Measurements from ENCODE around the gene DDX10. TPM values are rescaled to one million over a fixed set of nuclear protein-coding genes. Genes with fewer than 3 reads are reported as not detected.

The DDX10 gene
- total and polyA plus RNA-seq, 2 of the 8 experiments (the other 6 are each of a cell fraction or from before 2014, with no cell fraction given) = 49.2 to 52.2 TPM

GRCh38 chr11:108891143-108891542, 226.3 kb downstream of the DDX10 start:
- Histone ChIP-seq H2BK120ac (replicated peaks; ENCODE audit: low read depth, low read length) (no peak overlapping the region), H3K79me2 (ENCODE audit: control insufficient read depth in 1 of 2, insufficient read depth in 2 of 2, low read length in 2 of 2) (no peaks in the 10 kb centered on the region), H2AK5ac (ENCODE audit: low read depth, low read length) (no peak overlapping the region), H2BK5ac (ENCODE audit: low read depth, low read length) (no peak overlapping the region), H2AFZ (ENCODE audit: low read length) (no peak overlapping the region), H2BK20ac (ENCODE audit: low read length) (no peak overlapping the region), H3K23ac (ENCODE audit: insufficient read length) (no peak overlapping the region), H3K9ac (replicated peaks in 1 of 4; ENCODE audit: extremely low read depth in 1 of 4, low read depth in 3 of 4, low read length in 3 of 4) (no peak overlapping the region), H3K9me3 (ENCODE audit: insufficient read depth in 2 of 2, low read depth in 1 of 2, low read length in 1 of 2) (no peaks in the 10 kb centered on the region), H3K79me1 (ENCODE audit: low read depth, low read length) (no peaks in the 10 kb centered on the region), H2BK15ac (ENCODE audit: low read length) (no peak overlapping the region), H3K4me1 (replicated peaks in 1 of 4; ENCODE audit: control insufficient read depth in 3 of 4, insufficient read depth in 4 of 4, low read length in 3 of 4) (peaks cover 0 to 13% (median 5%) of the 10 kb centered on the region in 4 experiments; a peak in 5 of 7 replicates), H3K23me2 (ENCODE audit: low read depth, low read length) (no peaks in the 10 kb centered on the region), H2BK12ac (ENCODE audit: low read depth, low read length) (no peak overlapping the region), H3K4ac (replicated peaks; ENCODE audit: insufficient read length, low read depth, low read length) (no peak overlapping the region), H3K36me3 (ENCODE audit: control insufficient read depth in 2 of 4, insufficient read depth in 4 of 4, low read length in 3 of 4) (no peaks in the 10 kb centered on the region), H3K56ac (replicated peaks; ENCODE audit: insufficient read length, low read depth, low read length) (no peak overlapping the region), H4K20me1 (replicated peaks in 1 of 2; ENCODE audit: control insufficient read depth in 1 of 2, insufficient read depth in 2 of 2, low read length in 2 of 2) (no peaks in the 10 kb centered on the region), H4K8ac (ENCODE audit: extremely low read depth, insufficient read depth, low read length) (no peak overlapping the region), H3K27ac (ENCODE audit: low read depth, low read length) (no peak overlapping the region), H3K14ac (ENCODE audit: insufficient read length) (no peak overlapping the region), H4K5ac (ENCODE audit: insufficient read length, low read depth, low read length) (no peak overlapping the region), H3K4me3 (ENCODE audit: extremely low read depth in 1 of 4, insufficient read depth in 2 of 4, low read depth in 3 of 4, low read length in 4 of 4) (no peak overlapping the region), H3K27me3 (replicated peaks in 1 of 4; ENCODE audit: control insufficient read depth in 3 of 4, extremely low read depth in 1 of 4, insufficient read depth in 3 of 4, low read length in 3 of 4) (no peaks in the 10 kb centered on the region), H3K18ac (ENCODE audit: extremely low read depth, low read length) (no peak overlapping the region), H4K91ac (replicated peaks; ENCODE audit: insufficient read length, low read length) (no peak overlapping the region), H3K4me2 (ENCODE audit: insufficient read depth in 1 of 2, low read depth in 2 of 2, low read length in 2 of 2) (no peak overlapping the region)
- FAIRE-seq (no peak), DNase-seq (ENCODE audit: low read depth in 1 of 2, low spot score in 2 of 2) (no peak)
- POLR2A ChIA-PET (ENCODE audit: partially characterized antibody) = no interaction called here
- CTCF ChIA-PET (ENCODE audit: partially characterized antibody) = interaction anchor here (1.2 kb wide), 1 partner anchor 16 kb away, joined by 5 read pairs; no protein-coding TSS in a partner anchor
- WGBS, 2 experiments (ENCODE audit: extremely low coverage in 1 of 2, insufficient coverage in 1 of 2, insufficient read length in 1 of 2, insufficient replicate concordance in 2 of 2, low coverage in 1 of 2, low lambda C conversion rate in 2 of 2, missing lambda C conversion rate in 1 of 2) = 86% methylated on average over 2 of the region's 2 CpGs; no CpG with 5 or more reads in 1 of the 2 experiments
- TF ChIP-seq CBX5 (IDR thresholded peaks at IDR 0.05; ENCODE audit: low read depth, low read length) (no peak), RNF2 (IDR thresholded peaks at IDR 0.05; ENCODE audit: borderline replicate concordance, low read depth, low read length, missing control alignments, poor library complexity, severe bottlenecking) (no peak), POU5F1 (IDR thresholded peaks at IDR 0.05; ENCODE audit: low read depth, low read length) (no peak), USF2 (IDR thresholded peaks at IDR 0.05; ENCODE audit: low read length) (no peak), CHD1 (IDR thresholded peaks at IDR 0.05; ENCODE audit: low read depth, low read length) (no peak)

Data from H1 (cell line).